ENCODE data around the gene ASB2.

The ASB2 gene

GRCh38 chr14:93909429-93910128 lies 66.8 kb downstream of the ASB2 start:
- no peak for DNase-seq (ENCODE audit: low read depth in 2 of 2, low spot score in 1 of 2)

GRCh38 chr14:93906341-93907329 lies 69.7 kb downstream of the ASB2 start:
- peak in 1 of 2 donors; percentile 14 for DNase-seq (ENCODE audit: low read depth in 2 of 2, low spot score in 1 of 2)

GRCh38 chr14:93905623-93906022 lies 70.7 kb downstream of the ASB2 start:
- DNase-seq (ENCODE audit: low read depth in 2 of 2, low spot score in 1 of 2): no peak

- no peak for DNase-seq (ENCODE audit: low read depth in 2 of 2, low spot score in 1 of 2)
Observed at GRCh38 chr14:93903342-93904184, 72.8 kb downstream of the ASB2 start.

GRCh38 chr14:93902619-93903307 lies 73.6 kb downstream of the ASB2 start:
- DNase-seq (ENCODE audit: low read depth in 2 of 2, low spot score in 1 of 2): no peak

GRCh38 chr14:93901813-93902212 lies 74.6 kb downstream of the ASB2 start:
- no peak for DNase-seq (ENCODE audit: low read depth in 2 of 2, low spot score in 1 of 2)

- DNase-seq (ENCODE audit: low read depth in 2 of 2, low spot score in 1 of 2): no peak
Observed at GRCh38 chr14:93898731-93899130, 77.6 kb downstream of the ASB2 start.

GRCh38 chr14:93898081-93898611 lies 78.2 kb downstream of the ASB2 start:
- DNase-seq (ENCODE audit: low read depth in 2 of 2, low spot score in 1 of 2): no peak

GRCh38 chr14:93897476-93897845 lies 78.9 kb downstream of the ASB2 start:
- DNase-seq (ENCODE audit: low read depth in 2 of 2, low spot score in 1 of 2): no peak

GRCh38 chr14:93895023-93895604 lies 81.3 kb downstream of the ASB2 start:
- no peak for DNase-seq (ENCODE audit: low read depth in 2 of 2, low spot score in 1 of 2)

GRCh38 chr14:93893661-93894261 lies 82.6 kb downstream of the ASB2 start:
- no peak for DNase-seq (ENCODE audit: low read depth in 2 of 2, low spot score in 1 of 2)

GRCh38 chr14:93892923-93893558 lies 83.3 kb downstream of the ASB2 start:
- peak; percentile 44 to 50 for DNase-seq (ENCODE audit: low read depth in 2 of 2, low spot score in 1 of 2)

- DNase-seq (ENCODE audit: low read depth in 2 of 2, low spot score in 1 of 2): no peak
Observed at GRCh38 chr14:93892505-93892839, 83.9 kb downstream of the ASB2 start.

- no peak for DNase-seq (ENCODE audit: low read depth in 2 of 2, low spot score in 1 of 2)
Observed at GRCh38 chr14:93891756-93892504, 84.4 kb downstream of the ASB2 start.

- DNase-seq (ENCODE audit: low read depth in 2 of 2, low spot score in 1 of 2): no peak
Observed at GRCh38 chr14:93889739-93890483, 86.5 kb downstream of the ASB2 start.

GRCh38 chr14:93888995-93889394 lies 87.4 kb downstream of the ASB2 start:
- DNase-seq (ENCODE audit: low read depth in 2 of 2, low spot score in 1 of 2): no peak

- no peak for DNase-seq (ENCODE audit: low read depth in 2 of 2, low spot score in 1 of 2)
Observed at GRCh38 chr14:93884950-93885349, 91.4 kb downstream of the ASB2 start.
